ENCODE data around the gene RAD18.

DNA sequence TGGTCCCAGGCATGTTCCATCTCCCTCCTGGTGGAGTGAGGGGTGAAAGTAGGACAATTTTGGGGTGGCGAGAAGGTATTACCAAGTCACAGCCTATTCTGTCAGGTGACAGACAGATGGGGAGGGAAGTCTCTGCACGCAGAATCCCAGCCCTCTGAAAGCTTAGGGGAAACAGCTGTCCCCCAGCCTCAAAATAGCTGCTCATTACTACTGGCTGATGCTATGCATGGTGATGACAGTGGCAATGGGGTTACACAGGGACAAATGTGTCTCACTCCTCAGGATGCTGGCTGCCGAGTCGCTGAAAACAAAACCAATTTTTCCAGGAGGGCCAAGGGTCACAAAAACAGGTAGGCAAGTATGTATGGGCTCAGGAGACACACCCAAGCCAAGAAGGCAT is 125.0 kb downstream of the RAD18 start:
- TF ChIP-seq POLR2A (IDR thresholded peaks at IDR 0.05; ENCODE audit: low read depth, low read length), result no peak
- no peak for TF ChIP-seq POLR2AphosphoS5 (IDR thresholded peaks at IDR 0.05; ENCODE audit: low read depth, low read length)
- TF ChIP-seq TAF1 (IDR thresholded peaks at IDR 0.05; ENCODE audit: borderline replicate concordance, low read depth, low read length), result no peak
